ENCODE data around the gene MAVS.

MAVS gene

GRCh38 chr20:3910853-3911252, 64.2 kb downstream of the MAVS start:
- no peak for DNase-seq (ENCODE audit: low read depth in 2 of 2)

GRCh38 chr20:3911956-3912355, 65.3 kb downstream of the MAVS start:
- no peak for DNase-seq (ENCODE audit: low read depth in 2 of 2)

GRCh38 chr20:3914446-3914845, 67.8 kb downstream of the MAVS start:
- DNase-seq (ENCODE audit: low read depth in 2 of 2): no peak

GRCh38 chr20:3915691-3916090, 69.1 kb downstream of the MAVS start:
- no peak for DNase-seq (ENCODE audit: low read depth in 2 of 2)

GRCh38 chr20:3916364-3916763, 69.7 kb downstream of the MAVS start:
- no peak for DNase-seq (ENCODE audit: low read depth in 2 of 2)

GRCh38 chr20:3919352-3919751, 72.7 kb downstream of the MAVS start:
- DNase-seq (ENCODE audit: low read depth in 2 of 2): no peak

- no peak for DNase-seq (ENCODE audit: low read depth in 2 of 2)
Observed at GRCh38 chr20:3922223-3922982, 75.8 kb downstream of the MAVS start.

GRCh38 chr20:3922983-3923339, 76.3 kb downstream of the MAVS start:
- DNase-seq (ENCODE audit: low read depth in 2 of 2): no peak

- no peak for DNase-seq (ENCODE audit: low read depth in 2 of 2)
Observed at GRCh38 chr20:3923818-3924217, 77.2 kb downstream of the MAVS start.

GRCh38 chr20:3924304-3925112, 77.9 kb downstream of the MAVS start:
- DNase-seq (ENCODE audit: low read depth in 2 of 2): no peak

GRCh38 chr20:3925113-3925695, 78.6 kb downstream of the MAVS start:
- no peak for DNase-seq (ENCODE audit: low read depth in 2 of 2)
